Measurements from ENCODE around the gene E2F4. TPM values are rescaled to one million over a fixed set of nuclear protein-coding genes. Genes with fewer than 3 reads are reported as not detected.

Gene E2F4
- total and polyA plus RNA-seq, 2 of the 13 experiments (the other 11 are each of a cell fraction or from before 2014, with no cell fraction given), result 84.8 to 91.2 TPM

GRCh38 chr16:67226804-67227566 lies 35.0 kb downstream of the E2F4 start, which contains the start of gene TMEM208 (continued):
- TF ChIP-seq ZNF609 (CRISPR knock-in tag; IDR thresholded peaks at IDR 0.05; ENCODE audit: borderline replicate concordance) (peak; percentile 59; the same call in 1 of the 2 replicates), HMGXB3 (CRISPR knock-in tag; IDR thresholded peaks at IDR 0.05; ENCODE audit: borderline replicate concordance) (peak; percentile 95), FOXK2 (IDR thresholded peaks at IDR 0.05) (0 out of 2 replicates have a peak, but pooled peaks have one; percentile 60), ZNF333 (CRISPR knock-in tag; IDR thresholded peaks at IDR 0.05; ENCODE audit: borderline replicate concordance) (0 out of 2 replicates have a peak, but pooled peaks have one; percentile 34), EEA1 (CRISPR knock-in tag; IDR thresholded peaks at IDR 0.05; ENCODE audit: borderline replicate concordance) (no peak; the same call in 1 of the 2 replicates), HNF1A (IDR thresholded peaks at IDR 0.05; ENCODE audit: low read depth) (no peak), HNF1A (CRISPR knock-in tag; IDR thresholded peaks at IDR 0.05; ENCODE audit: borderline replicate concordance) (peak; percentile 89), CBX5 (CRISPR knock-in tag; IDR thresholded peaks at IDR 0.05; ENCODE audit: borderline replicate concordance) (peak; percentile 85; the same call in 1 of the 2 replicates), REST (IDR thresholded peaks at IDR 0.05; ENCODE audit: borderline replicate concordance in 1 of 2, low read depth in 1 of 2, low read length in 2 of 2) (no peak)
